Measurements from ENCODE around the gene PSTPIP1. TPM values are rescaled to one million over a fixed set of nuclear protein-coding genes. Genes with fewer than 3 reads are reported as not detected.

Gene PSTPIP1
- total and polyA plus RNA-seq, 2 of the 13 experiments (the other 11 are each of a cell fraction or from before 2014, with no cell fraction given) = 4.4 to 8.7 TPM

GRCh38 chr15:76998663-76999285 lies 3.8 kb downstream of the PSTPIP1 start (continued):
- TF ChIP-seq, protein P1, sequence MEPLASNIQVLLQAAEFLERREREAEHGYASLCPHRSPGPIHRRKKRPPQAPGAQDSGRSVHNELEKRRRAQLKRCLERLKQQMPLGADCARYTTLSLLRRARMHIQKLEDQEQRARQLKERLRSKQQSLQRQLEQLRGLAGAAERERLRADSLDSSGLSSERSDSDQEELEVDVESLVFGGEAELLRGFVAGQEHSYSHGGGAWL (CRISPR knock-in tag; IDR thresholded peaks at IDR 0.05) = no peak
- TF ChIP-seq, protein P2, sequence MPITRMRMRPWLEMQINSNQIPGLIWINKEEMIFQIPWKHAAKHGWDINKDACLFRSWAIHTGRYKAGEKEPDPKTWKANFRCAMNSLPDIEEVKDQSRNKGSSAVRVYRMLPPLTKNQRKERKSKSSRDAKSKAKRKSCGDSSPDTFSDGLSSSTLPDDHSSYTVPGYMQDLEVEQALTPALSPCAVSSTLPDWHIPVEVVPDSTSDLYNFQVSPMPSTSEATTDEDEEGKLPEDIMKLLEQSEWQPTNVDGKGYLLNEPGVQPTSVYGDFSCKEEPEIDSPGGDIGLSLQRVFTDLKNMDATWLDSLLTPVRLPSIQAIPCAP (CRISPR knock-in tag; IDR thresholded peaks at IDR 0.05; ENCODE audit: low read depth) = no peak
- no peak for TF ChIP-seq POLR2G (IDR thresholded peaks at IDR 0.05; ENCODE audit: low read depth, low read length)
- TF ChIP-seq TCF12 (IDR thresholded peaks at IDR 0.05) = no peak
- TF ChIP-seq TCF12 (CRISPR knock-in tag; IDR thresholded peaks at IDR 0.05) = no peak
- TF ChIP-seq ZNF34 (CRISPR knock-in tag; IDR thresholded peaks at IDR 0.05; ENCODE audit: borderline replicate concordance) = no peak
- no peak for TF ChIP-seq ZNF792 (CRISPR knock-in tag; IDR thresholded peaks at IDR 0.05)
- TF ChIP-seq NR0B2 (CRISPR knock-in tag; IDR thresholded peaks at IDR 0.05) = no peak
- no peak for TF ChIP-seq ZNF260 (CRISPR knock-in tag; IDR thresholded peaks at IDR 0.05; ENCODE audit: borderline replicate concordance, low read depth)
- no peak for TF ChIP-seq HDAC6 (IDR thresholded peaks at IDR 0.05; ENCODE audit: low read depth, low read length)
- TF ChIP-seq, protein P3, sequence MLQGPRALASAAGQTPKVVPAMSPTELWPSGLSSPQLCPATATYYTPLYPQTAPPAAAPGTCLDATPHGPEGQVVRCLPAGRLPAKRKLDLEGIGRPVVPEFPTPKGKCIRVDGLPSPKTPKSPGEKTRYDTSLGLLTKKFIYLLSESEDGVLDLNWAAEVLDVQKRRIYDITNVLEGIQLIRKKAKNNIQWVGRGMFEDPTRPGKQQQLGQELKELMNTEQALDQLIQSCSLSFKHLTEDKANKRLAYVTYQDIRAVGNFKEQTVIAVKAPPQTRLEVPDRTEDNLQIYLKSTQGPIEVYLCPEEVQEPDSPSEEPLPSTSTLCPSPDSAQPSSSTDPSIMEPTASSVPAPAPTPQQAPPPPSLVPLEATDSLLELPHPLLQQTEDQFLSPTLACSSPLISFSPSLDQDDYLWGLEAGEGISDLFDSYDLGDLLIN (CRISPR knock-in tag; IDR thresholded peaks at IDR 0.05; ENCODE audit: borderline replicate concordance) = no peak

Data from HepG2 (cell line).